Stomach (tissue), 4 donors: ENCODE measurements around the gene PDCD2.

ENCODE experiments used
- POLR2AphosphoS5 ChIP-seq, 3 donors: sonication (generic); formaldehyde crosslinking; IDR thresholded peaks; one replicate each; pipeline ENCODE4 v1.6.1; 2016; ENCODE audit warnings: antibody characterized with exemption in 3 of 3
- TF ChIP-seq, protein P1 (sequence below), 7 experiments: fragments of 450-650 bp in 4 of 7; fragments of 200-600 bp in 3 of 7; sonication (generic) in 3 of 7; IDR thresholded peaks; one replicate each; pipeline ENCODE4 v1.5.1; 2016 to 2019; ENCODE audit warnings: antibody characterized with exemption in 7 of 7, control low read depth in 2 of 7, mild to moderate bottlenecking in 1 of 7

DNA sequence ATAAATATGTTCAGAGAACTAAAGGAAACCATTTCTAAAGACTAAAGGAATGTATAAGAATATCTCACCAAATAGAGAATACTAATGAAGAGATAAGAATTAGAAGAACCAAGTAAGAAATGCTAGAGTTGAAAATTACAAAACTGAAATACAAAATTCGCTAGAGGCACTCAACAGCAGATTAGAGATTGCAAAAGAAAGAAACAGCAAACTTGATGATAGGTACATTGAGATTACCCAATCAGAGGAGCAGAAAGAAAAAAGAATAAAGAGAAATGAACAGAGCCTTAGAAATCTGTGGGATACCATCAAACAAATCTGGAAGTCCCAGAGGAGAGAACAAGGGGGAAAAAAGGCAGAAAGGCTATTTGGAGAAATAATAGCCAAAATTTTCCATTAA, 6.3 kb upstream of the PDCD2 start:
- TF ChIP-seq, protein P1, sequence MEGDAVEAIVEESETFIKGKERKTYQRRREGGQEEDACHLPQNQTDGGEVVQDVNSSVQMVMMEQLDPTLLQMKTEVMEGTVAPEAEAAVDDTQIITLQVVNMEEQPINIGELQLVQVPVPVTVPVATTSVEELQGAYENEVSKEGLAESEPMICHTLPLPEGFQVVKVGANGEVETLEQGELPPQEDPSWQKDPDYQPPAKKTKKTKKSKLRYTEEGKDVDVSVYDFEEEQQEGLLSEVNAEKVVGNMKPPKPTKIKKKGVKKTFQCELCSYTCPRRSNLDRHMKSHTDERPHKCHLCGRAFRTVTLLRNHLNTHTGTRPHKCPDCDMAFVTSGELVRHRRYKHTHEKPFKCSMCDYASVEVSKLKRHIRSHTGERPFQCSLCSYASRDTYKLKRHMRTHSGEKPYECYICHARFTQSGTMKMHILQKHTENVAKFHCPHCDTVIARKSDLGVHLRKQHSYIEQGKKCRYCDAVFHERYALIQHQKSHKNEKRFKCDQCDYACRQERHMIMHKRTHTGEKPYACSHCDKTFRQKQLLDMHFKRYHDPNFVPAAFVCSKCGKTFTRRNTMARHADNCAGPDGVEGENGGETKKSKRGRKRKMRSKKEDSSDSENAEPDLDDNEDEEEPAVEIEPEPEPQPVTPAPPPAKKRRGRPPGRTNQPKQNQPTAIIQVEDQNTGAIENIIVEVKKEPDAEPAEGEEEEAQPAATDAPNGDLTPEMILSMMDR (IDR thresholded peaks at IDR 0.05) = no peak
- TF ChIP-seq POLR2AphosphoS5 (IDR thresholded peaks at IDR 0.05) = no peak
